Measurements from ENCODE around the gene C10orf90.

Gene C10orf90

GRCh38 chr10:126392469-126392868 is 278.0 kb downstream of the C10orf90 start:
- DNase-seq (ENCODE audit: extremely low read depth, low read depth), result no peak
- no peak for TF ChIP-seq CTCF (IDR thresholded peaks at IDR 0.05; ENCODE audit: low read depth, low read length, missing control alignments)
- no peak overlapping the region for H3K4me3 ChIP-seq (replicated peaks; ENCODE audit: low read depth, low read length)

GRCh38 chr10:126392068-126392467 is 278.4 kb downstream of the C10orf90 start:
- DNase-seq (ENCODE audit: extremely low read depth, low read depth), result no peak
- no peak for TF ChIP-seq CTCF (IDR thresholded peaks at IDR 0.05; ENCODE audit: low read depth, low read length, missing control alignments)
- no peak overlapping the region for H3K4me3 ChIP-seq (replicated peaks; ENCODE audit: low read depth, low read length)

GRCh38 chr10:126391192-126391885 is 279.2 kb downstream of the C10orf90 start:
- no peak for DNase-seq (ENCODE audit: extremely low read depth, low read depth)
- TF ChIP-seq CTCF (IDR thresholded peaks at IDR 0.05; ENCODE audit: low read depth, low read length, missing control alignments), result no peak
- no peak overlapping the region for H3K4me3 ChIP-seq (replicated peaks; ENCODE audit: low read depth, low read length)

- H3K4me3 ChIP-seq (replicated peaks; ENCODE audit: low read depth, low read length), result no peak overlapping the region
- TF ChIP-seq CTCF (IDR thresholded peaks at IDR 0.05; ENCODE audit: low read depth, low read length, missing control alignments), result no peak
- DNase-seq (ENCODE audit: extremely low read depth, low read depth), result no peak
These were observed 280.2 kb downstream of the C10orf90 start for GRCh38 chr10:126390324-126390723.

- peak within 1 kb of the TSS; percentile 46 for H3K4me3 ChIP-seq (replicated peaks; ENCODE audit: low read depth, low read length)
- no peak for DNase-seq (ENCODE audit: extremely low read depth, low read depth)
- no peak for TF ChIP-seq CTCF (IDR thresholded peaks at IDR 0.05; ENCODE audit: low read depth, low read length, missing control alignments)
These were observed 282.3 kb downstream of the C10orf90 start, which contains the start of gene ADAM12 for GRCh38 chr10:126387931-126388911. ADAM12 (minus strand) TSS chr10:126388477; CDS start chr10:126388145, 332 bp downstream.

GRCh38 chr10:126387041-126387921 is 283.2 kb downstream of the C10orf90 start:
- peak; percentile 78 for TF ChIP-seq CTCF (IDR thresholded peaks at IDR 0.05; ENCODE audit: low read depth, low read length, missing control alignments)
- H3K4me3 ChIP-seq (replicated peaks; ENCODE audit: low read depth, low read length), result peak overlapping the region; percentile 46

More at GRCh38 chr10:126387041-126387921, 283.2 kb downstream of the C10orf90 start:
- DNase-seq (ENCODE audit: extremely low read depth, low read depth), result no peak
